Anterior cingulate cortex (tissue), 58 donors: ENCODE measurements around the gene MAP2K3.
"Not testable (repeated sequence)": the region's sequence is repeated elsewhere in the genome, so short reads cannot be mapped to it uniquely, and the experiment has no call there.

ENCODE experiments used
- DNase-seq, 58 donors: peaks; one replicate each; lab custom pipeline; 2025; lab: John Stamatoyannopoulos, UW

Gene MAP2K3

GRCh38 chr17:21294321-21295035, 10.0 kb downstream of the MAP2K3 start:
- no peak for DNase-seq

- no peak for DNase-seq
Observed at GRCh38 chr17:21295036-21295952, 10.8 kb downstream of the MAP2K3 start.

GRCh38 chr17:21296097-21297025, 11.8 kb downstream of the MAP2K3 start:
- peak in 2 of 58 donors; percentile 19 to 41 for DNase-seq

- DNase-seq: no peak
Observed at GRCh38 chr17:21297026-21297520, 12.6 kb downstream of the MAP2K3 start.

- DNase-seq: no peak
Observed at GRCh38 chr17:21297597-21297996, 13.1 kb downstream of the MAP2K3 start.

GRCh38 chr17:21298056-21298982, 13.8 kb downstream of the MAP2K3 start:
- DNase-seq: no peak

GRCh38 chr17:21298983-21299519, 14.5 kb downstream of the MAP2K3 start:
- no peak for DNase-seq

- DNase-seq: peak in 1 of 58 donors; percentile 24
Observed at GRCh38 chr17:21299981-21300600, 15.6 kb downstream of the MAP2K3 start.

GRCh38 chr17:21300601-21301571, 16.4 kb downstream of the MAP2K3 start:
- no peak for DNase-seq

- peak in 1 of 58 donors; percentile 25 for DNase-seq
Observed at GRCh38 chr17:21301593-21302550, 17.4 kb downstream of the MAP2K3 start.

GRCh38 chr17:21302711-21303425, 18.4 kb downstream of the MAP2K3 start:
- DNase-seq: no peak

GRCh38 chr17:21303441-21304065, 19.0 kb downstream of the MAP2K3 start:
- no peak for DNase-seq

GRCh38 chr17:21304091-21304490, 19.6 kb downstream of the MAP2K3 start:
- DNase-seq: no peak

GRCh38 chr17:21304551-21305151, 20.1 kb downstream of the MAP2K3 start:
- not testable (repeated sequence) for DNase-seq
